Esophagus (tissue), 2 donors: ENCODE results near the gene ING1. TPM values are rescaled to one million over a fixed set of nuclear protein-coding genes. Genes with fewer than 3 reads are reported as not detected.
"Not testable (repeated sequence)": the region's sequence is repeated elsewhere in the genome, so short reads cannot be mapped to it uniquely, and the experiment has no call there.

Experiments used
- H3K27ac ChIP-seq, 2 donors: one replicate each; pipeline ENCODE4 v1.5.1; 2013; ENCODE audit warnings: low read depth in 2 of 2, mild to moderate bottlenecking in 2 of 2, inconsistent platforms in 1 of 2, low read length in 1 of 2, moderate library complexity in 1 of 2
- H3K27me3 ChIP-seq, 2 donors: one replicate each; pipeline ENCODE4 v1.6.1; 2013; ENCODE audit warnings: low read length in 2 of 2, control low read depth in 1 of 2, mild to moderate bottlenecking in 1 of 2; ENCODE audit not compliant: insufficient read depth in 2 of 2, control insufficient read depth in 1 of 2
- H3K36me3 ChIP-seq, 2 donors: one replicate each; pipeline ENCODE4 v1.6.1; 2013; ENCODE audit warnings: low read length in 1 of 2; ENCODE audit not compliant: control insufficient read depth in 2 of 2, insufficient read depth in 2 of 2
- H3K4me1 ChIP-seq, 2 donors: one replicate each; pipeline ENCODE4 v1.6.1; 2013; ENCODE audit warnings: low read length in 1 of 2; ENCODE audit not compliant: control insufficient read depth in 2 of 2, insufficient read depth in 2 of 2
- H3K4me3 ChIP-seq, 2 donors: one replicate each; pipeline ENCODE4 v1.5.1; 2013; ENCODE audit warnings: low read length in 2 of 2, mild to moderate bottlenecking in 2 of 2, low read depth in 1 of 2, moderate library complexity in 1 of 2
- H3K9me3 ChIP-seq, 2 donors: one replicate each; pipeline ENCODE4 v1.6.1; 2013; ENCODE audit warnings: mild to moderate bottlenecking in 2 of 2, low read depth in 1 of 2, low read length in 1 of 2, moderate library complexity in 1 of 2; ENCODE audit not compliant: control insufficient read depth in 2 of 2, insufficient read depth in 1 of 2
- WGBS, 2 donors: extraction: QIAGEN DNeasy Blood & Tissue Kit; methylation state at CpG; one replicate each; pipeline ENCODE4 v1.1.7; 2013; 5-methylcytosine and 5-hydroxymethylcytosine counted together
- polyA plus RNA-seq, 2 donors: library from polyadenylated mRNA; stranded (reverse); fragments of 200-250 nt; gene quantifications; one replicate each; pipeline ENCODE4 v1.2.3, GENCODE V29; 2013
- donor health status: healthy with polysubstance abuse.
- donor health status: Bipolar disorder and iron deficiency.

Gene ING1
- polyA plus RNA-seq, 2 donors: 5.1 to 8.3 TPM

DNA sequence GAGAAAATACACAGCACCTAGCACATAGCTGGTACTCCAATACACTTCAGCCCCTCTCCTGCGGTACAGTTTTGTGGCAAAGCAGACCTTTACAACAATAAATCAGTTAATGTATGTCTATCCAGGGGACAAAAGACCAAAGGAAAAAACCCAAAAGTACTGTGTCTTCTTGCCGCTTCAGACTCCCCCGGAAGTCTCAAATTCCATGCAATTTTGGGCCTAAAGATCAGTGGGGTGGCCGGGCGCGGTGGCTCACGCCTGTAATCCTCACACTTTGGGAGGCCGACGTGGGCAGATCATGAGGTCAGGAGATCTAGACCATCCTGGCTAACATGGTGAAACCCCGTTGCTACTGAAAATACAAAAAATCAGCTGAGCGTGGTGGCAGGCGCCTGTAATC lies 23.8 kb upstream of the ING1 start:
- Histone ChIP-seq H3K4me3 (no peak overlapping the region), H3K36me3 (peaks cover 0 to 21% of the 10 kb centered on the region in 2 donors), H3K4me1 (no peaks in the 10 kb centered on the region), H3K9me3 (no peaks in the 10 kb centered on the region), H3K27me3 (no peaks in the 10 kb centered on the region), H3K27ac (no peak overlapping the region)
- 96 to 97% methylated on average over 12 of the region's 12 CpGs for WGBS, 2 donors

DNA sequence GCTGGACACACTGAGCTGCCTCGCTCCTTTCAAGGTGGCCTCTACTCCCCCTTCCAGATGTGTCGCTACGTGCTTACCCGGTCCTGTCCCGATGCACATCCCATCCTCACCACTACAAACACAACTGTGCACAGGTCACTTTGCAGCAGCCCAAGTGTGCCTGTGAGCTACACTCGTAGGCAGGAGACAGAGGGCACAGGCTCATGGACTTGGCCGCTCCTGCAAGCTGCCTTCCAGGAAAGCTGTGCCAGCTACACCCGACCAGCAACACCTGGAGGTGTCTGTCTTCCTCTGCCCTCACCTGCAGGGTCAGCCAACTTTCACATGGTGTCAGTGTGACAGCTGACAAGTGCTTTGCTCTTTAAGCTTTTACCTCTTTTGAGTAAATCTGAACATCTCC lies 23.0 kb upstream of the ING1 start:
- Histone ChIP-seq H3K4me1 (no peaks in the 10 kb centered on the region), H3K4me3 (no peak overlapping the region), H3K36me3 (peaks cover 0 to 19% of the 10 kb centered on the region in 2 donors), H3K27me3 (no peaks in the 10 kb centered on the region), H3K9me3 (no peaks in the 10 kb centered on the region), H3K27ac (no peak overlapping the region)
- WGBS, 2 donors: 69 to 86% methylated on average over 8 of the region's 8 CpGs

DNA sequence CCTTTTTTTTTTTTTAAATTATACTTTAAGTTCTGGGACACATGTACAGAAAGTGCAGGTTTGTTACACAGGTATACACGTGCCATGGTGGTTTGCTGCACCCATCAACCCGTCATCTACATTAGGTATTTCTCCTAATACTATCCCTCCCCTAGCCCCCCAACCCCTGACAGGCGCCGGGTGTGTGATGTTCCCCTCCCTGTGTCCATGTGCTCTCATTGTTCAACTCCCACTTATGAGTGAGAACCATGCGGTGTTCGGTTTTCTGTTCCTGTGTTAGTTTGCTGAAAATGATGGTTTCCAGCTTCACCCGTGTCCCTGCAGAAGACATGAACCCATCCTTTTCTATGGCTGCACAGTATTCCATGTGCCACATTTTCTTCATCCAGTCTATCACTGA lies 17.7 kb upstream of the ING1 start:
- WGBS, 2 donors: 88 to 89% methylated on average over 7 of the region's 7 CpGs
- H3K4me3 ChIP-seq, H3K4me1 ChIP-seq, H3K27me3 ChIP-seq, H3K27ac ChIP-seq, H3K9me3 ChIP-seq: not testable (repeated sequence)
- H3K36me3 ChIP-seq: peaks cover 6 to 22% of the 10 kb centered on the region in 2 donors

DNA sequence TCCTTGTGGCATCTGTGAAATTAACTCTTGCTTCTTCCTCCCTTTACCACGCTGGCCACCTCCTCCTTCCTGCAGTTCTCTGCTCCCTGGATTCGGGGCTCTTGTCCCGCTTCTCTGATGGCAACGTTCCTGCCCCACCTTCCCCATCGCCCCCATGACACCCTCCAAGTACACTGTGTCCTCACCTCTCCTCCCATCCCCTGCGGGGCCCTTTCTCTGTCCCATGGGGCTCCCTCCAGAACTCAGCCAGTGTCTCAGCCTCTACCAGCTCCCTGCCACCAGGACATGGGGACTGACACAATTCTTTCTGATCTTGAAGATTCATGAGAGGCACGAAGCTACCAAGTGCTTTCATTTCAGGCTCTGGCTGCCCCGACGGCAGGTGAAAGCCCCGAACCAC lies 16.7 kb upstream of the ING1 start:
- no peak overlapping the region for H3K27ac ChIP-seq
- H3K4me1 ChIP-seq: no peaks in the 10 kb centered on the region
- peaks cover 10 to 26% of the 10 kb centered on the region in 2 donors for H3K36me3 ChIP-seq
- WGBS, 2 donors: 92 to 94% methylated on average over 10 of the region's 10 CpGs
- no peaks in the 10 kb centered on the region for H3K9me3 ChIP-seq
- no peaks in the 10 kb centered on the region for H3K27me3 ChIP-seq
- H3K4me3 ChIP-seq: no peak overlapping the region

DNA sequence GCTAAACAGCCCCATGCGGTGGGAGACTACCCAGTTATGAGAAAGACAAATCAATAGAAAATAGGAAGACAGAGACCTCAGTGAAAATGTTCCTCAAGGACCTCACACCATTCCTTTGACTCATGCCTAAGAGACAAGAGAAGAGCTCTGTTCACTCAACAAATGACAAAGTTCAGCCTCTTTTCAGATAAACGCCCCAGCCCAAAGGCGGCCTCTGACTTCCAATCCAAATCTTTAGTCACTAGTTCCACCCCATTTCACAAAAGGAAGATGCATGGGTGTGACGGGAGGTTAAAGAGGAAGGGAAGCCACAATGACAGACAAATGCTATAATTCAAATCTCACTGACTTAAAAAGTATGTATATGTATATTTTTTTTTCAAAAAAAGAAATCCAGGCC lies 15.7 kb upstream of the ING1 start:
- Histone ChIP-seq H3K36me3 (peaks cover 10 to 30% of the 10 kb centered on the region in 2 donors), H3K9me3 (no peaks in the 10 kb centered on the region), H3K4me1 (no peaks in the 10 kb centered on the region), H3K27me3 (no peaks in the 10 kb centered on the region), H3K4me3 (no peak overlapping the region), H3K27ac (no peak overlapping the region)
- WGBS, 2 donors: 82 to 87% methylated on average over 4 of the region's 4 CpGs

DNA sequence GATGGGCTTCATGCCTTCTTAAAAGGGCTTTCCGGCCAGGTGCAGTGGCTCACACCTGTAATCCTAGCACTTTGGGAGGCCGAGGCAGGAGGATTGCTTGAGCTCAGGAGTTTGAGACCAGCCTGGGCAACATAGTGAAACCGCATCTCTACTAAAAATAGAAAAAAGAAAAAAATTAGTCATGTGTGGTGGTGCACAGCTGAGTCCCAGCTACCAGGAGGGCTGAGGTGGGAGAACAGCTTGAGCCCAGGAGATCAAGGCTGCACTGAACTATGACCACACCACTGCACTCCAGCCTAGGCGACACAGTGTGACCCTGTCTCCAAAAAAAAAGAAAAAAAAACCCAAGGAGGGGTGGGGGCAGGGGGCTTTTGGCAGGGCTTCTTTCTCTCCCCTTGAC lies 14.8 kb upstream of the ING1 start:
- no peak overlapping the region for H3K4me3 ChIP-seq
- no peaks in the 10 kb centered on the region for H3K27me3 ChIP-seq
- peaks cover 12 to 29% of the 10 kb centered on the region in 2 donors for H3K36me3 ChIP-seq
- no peaks in the 10 kb centered on the region for H3K9me3 ChIP-seq
- H3K27ac ChIP-seq: no peak overlapping the region
- 88 to 92% methylated on average over 4 of the region's 4 CpGs for WGBS, 2 donors
- no peaks in the 10 kb centered on the region for H3K4me1 ChIP-seq

DNA sequence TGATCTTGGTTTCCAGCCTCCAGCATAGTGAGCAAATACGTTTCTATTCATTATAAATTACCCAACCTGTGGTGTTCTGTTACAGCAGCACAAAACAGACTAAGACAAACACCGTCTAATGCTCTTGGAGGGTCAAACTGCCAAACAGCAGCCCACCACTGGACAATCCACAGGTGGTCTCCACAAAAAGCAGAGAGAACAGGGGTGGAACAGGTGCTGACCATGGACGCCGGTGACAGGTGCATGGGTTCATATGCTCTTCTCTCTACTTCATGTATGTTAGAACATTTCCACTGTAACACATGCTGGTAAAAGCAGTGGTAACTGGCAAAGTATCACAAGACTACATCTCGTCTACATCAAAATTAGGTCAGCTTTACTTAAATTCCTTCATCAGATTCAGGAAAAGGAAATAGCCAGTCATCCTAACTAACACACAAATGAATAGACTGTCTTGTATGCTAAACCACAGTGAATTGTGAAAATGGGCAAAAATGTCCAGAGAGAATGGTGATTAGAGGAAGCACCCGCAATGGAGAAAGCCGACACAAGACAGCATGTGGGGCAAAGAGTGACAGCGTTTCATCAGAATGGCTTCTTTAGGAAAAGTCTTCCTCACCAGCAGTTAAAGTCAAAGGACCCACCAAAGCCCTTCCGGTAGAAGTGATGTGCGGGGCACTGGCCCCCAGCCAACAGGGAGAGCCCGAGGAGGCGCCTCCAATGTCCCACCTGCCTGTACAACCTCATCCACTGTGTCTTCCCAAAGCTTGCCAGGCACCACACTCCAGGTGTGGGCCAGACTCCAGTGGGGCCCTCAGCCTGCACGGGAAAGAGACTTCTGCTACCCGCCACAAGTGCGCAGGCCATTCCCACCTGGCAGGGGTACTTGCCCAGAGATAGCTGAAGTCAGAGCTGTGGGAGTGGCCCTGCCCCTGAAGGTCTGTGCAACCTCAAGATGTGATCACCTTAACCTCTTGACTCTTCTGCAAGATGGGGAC lies 14.1 kb upstream of the ING1 start:
- Histone ChIP-seq H3K36me3 (peaks cover 12 to 29% of the 10 kb centered on the region in 2 donors), H3K4me3 (no peak overlapping the region), H3K4me1 (no peaks in the 10 kb centered on the region), H3K27me3 (no peaks in the 10 kb centered on the region), H3K9me3 (no peaks in the 10 kb centered on the region), H3K27ac (no peak overlapping the region)
- WGBS, 2 donors: 84 to 91% methylated on average over 15 of the region's 15 CpGs

DNA sequence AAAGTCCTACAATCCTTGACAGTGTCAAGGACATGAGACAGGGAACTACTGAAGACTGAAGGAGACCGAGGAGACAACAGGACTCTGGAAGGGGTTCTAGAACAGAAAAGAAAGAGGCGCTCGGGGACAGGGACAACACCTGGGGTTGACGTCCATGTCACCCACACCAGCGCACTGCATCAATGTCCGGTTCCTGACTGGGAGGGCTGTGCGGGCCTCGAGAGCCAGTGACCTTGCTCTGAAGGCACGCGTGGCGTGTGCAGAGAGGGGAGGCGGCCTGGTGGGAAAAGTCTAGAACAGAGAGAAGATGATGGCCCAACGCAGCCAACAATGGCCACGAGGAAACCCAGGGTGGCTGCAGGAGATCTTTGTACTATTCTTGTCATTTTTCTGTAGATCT lies 13.3 kb upstream of the ING1 start:
- WGBS, 2 donors: 93 to 95% methylated on average over 14 of the region's 14 CpGs

DNA sequence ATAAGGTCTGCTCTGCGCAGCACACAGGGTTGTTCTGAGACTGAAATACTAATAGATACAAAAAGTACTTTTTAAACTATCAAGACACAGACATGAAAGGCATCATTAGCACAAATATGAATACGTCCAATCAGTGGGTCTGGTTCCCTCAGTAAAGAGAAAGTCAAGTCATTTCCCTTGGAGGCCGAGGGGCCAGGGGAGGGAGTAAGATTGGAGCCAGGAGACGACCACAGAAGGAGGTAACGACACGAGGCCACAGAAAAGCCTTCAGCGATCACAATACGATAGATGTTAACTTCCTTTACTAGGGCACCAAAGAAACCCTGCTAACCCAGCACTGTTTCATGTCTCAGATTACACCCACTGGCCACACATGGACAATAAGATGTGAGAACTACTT lies 12.9 kb upstream of the ING1 start:
- no peaks in the 10 kb centered on the region for H3K9me3 ChIP-seq
- WGBS, 2 donors: 82 to 86% methylated on average over 8 of the region's 8 CpGs
- H3K36me3 ChIP-seq: peaks cover 12 to 29% of the 10 kb centered on the region in 2 donors
- no peaks in the 10 kb centered on the region for H3K4me1 ChIP-seq
- no peaks in the 10 kb centered on the region for H3K27me3 ChIP-seq
- no peak overlapping the region for H3K4me3 ChIP-seq
- no peak overlapping the region for H3K27ac ChIP-seq

More for the DNA sequence above, 13.3 kb upstream of the ING1 start:
- Histone ChIP-seq H3K9me3 (no peaks in the 10 kb centered on the region), H3K27ac (no peak overlapping the region), H3K4me1 (no peaks in the 10 kb centered on the region), H3K4me3 (no peak overlapping the region), H3K27me3 (no peaks in the 10 kb centered on the region), H3K36me3 (peaks cover 12 to 29% of the 10 kb centered on the region in 2 donors)

DNA sequence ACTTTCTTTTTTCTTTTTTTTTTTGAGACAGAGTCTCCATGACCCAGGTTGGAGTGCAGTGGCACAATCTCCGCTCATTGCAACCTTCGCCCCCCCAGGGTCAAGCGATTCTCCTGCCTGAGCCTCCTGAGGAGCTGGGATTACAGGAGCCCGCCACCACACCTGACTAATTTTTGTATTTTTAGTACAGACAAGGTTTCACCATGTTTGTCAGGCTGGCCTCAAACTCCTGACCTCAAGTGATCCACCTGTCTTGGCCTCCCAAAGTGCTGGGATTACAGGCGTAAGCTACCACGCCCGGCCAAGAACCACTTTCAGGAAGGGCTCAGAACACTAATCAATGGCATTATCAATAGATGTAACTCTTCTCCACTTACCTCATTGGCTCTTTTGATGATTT lies 12.4 kb upstream of the ING1 start:
- H3K4me3 ChIP-seq, H3K27ac ChIP-seq, H3K27me3 ChIP-seq, H3K9me3 ChIP-seq, H3K4me1 ChIP-seq: not testable (repeated sequence)
- H3K36me3 ChIP-seq: peaks cover 12 to 29% of the 10 kb centered on the region in 2 donors
- 97 to 99% methylated on average over 7 of the region's 7 CpGs for WGBS, 2 donors
